HTR-8/SVneo (cell line): ENCODE data around the gene TNN.
"Not testable (repeated sequence)": the region's sequence is repeated elsewhere in the genome, so short reads cannot be mapped to it uniquely, and the experiment has no call there.

Experiments used
- DNase-seq: peaks from one replicate; pipeline ENCODE4 v3.0.0; 2011; ENCODE audit warnings: low spot score, mixed read lengths; ENCODE audit not compliant: insufficient read length
- FAIRE-seq: peaks from 2 replicates; lab custom pipeline; 2011; peaks lifted over from hg19 to GRCh38; lab: Jason Lieb, UNC

Gene TNN

GRCh38 chr1:175067362-175068106 is at the start of gene TNN:
TNN (plus strand) TSS chr1:175067833; CDS start chr1:175077419, 9,586 bp downstream.
- DNase-seq (no peak), FAIRE-seq (no peak)

GRCh38 chr1:175019524-175019923 is 48.1 kb upstream of the TNN start:
- no peak for FAIRE-seq
- no peak for DNase-seq

- FAIRE-seq (peak; percentile 91), DNase-seq (peak; percentile 90)
Observed at GRCh38 chr1:175023043-175023921, 44.4 kb upstream of the TNN start, which contains the start of gene MRPS14. MRPS14 (minus strand) TSS chr1:175023425; CDS start chr1:175023408, 17 bp downstream.

- not testable (repeated sequence) for DNase-seq, FAIRE-seq
Observed at GRCh38 chr1:175023922-175024242, 43.8 kb upstream of the TNN start.

GRCh38 chr1:175024773-175025172 is 42.9 kb upstream of the TNN start:
- FAIRE-seq (no peak), DNase-seq (no peak)

- DNase-seq (no peak), FAIRE-seq (no peak)
Observed at GRCh38 chr1:175033953-175034352, 33.7 kb upstream of the TNN start.

- DNase-seq = no peak
- FAIRE-seq = no peak
Observed at GRCh38 chr1:175034775-175035174, 32.9 kb upstream of the TNN start.

GRCh38 chr1:175035865-175036264 is 31.8 kb upstream of the TNN start:
- FAIRE-seq (no peak), DNase-seq (no peak)

- FAIRE-seq (no peak), DNase-seq (no peak)
Observed at GRCh38 chr1:175036476-175036875, 31.2 kb upstream of the TNN start.

- FAIRE-seq = no peak
Observed at GRCh38 chr1:175037416-175037815, 30.2 kb upstream of the TNN start.

GRCh38 chr1:175040324-175040879 is 27.2 kb upstream of the TNN start:
- FAIRE-seq (no peak), DNase-seq (no peak)

More at GRCh38 chr1:175037416-175037815, 30.2 kb upstream of the TNN start:
- DNase-seq = no peak

- DNase-seq (no peak), FAIRE-seq (no peak)
Observed at GRCh38 chr1:175042650-175043049, 25.0 kb upstream of the TNN start.

GRCh38 chr1:175043824-175044223 is 23.8 kb upstream of the TNN start:
- no peak for DNase-seq
- FAIRE-seq = no peak

- FAIRE-seq, DNase-seq: not testable (repeated sequence)
Observed at GRCh38 chr1:175044591-175044990, 23.0 kb upstream of the TNN start.

- DNase-seq (no peak), FAIRE-seq (no peak)
Observed at GRCh38 chr1:175045097-175045496, 22.5 kb upstream of the TNN start.

GRCh38 chr1:175045519-175045918 is 22.1 kb upstream of the TNN start:
- DNase-seq (no peak), FAIRE-seq (no peak)

- DNase-seq (no peak), FAIRE-seq (no peak)
Observed at GRCh38 chr1:175050992-175051391, 16.6 kb upstream of the TNN start.

GRCh38 chr1:175054736-175055135 is 12.9 kb upstream of the TNN start:
- FAIRE-seq = no peak
- DNase-seq = no peak

GRCh38 chr1:175062339-175062738 is 5.3 kb upstream of the TNN start:
- no peak for FAIRE-seq

GRCh38 chr1:175062858-175063257 is 4.8 kb upstream of the TNN start:
- DNase-seq = no peak
- no peak for FAIRE-seq

More at GRCh38 chr1:175062339-175062738, 5.3 kb upstream of the TNN start:
- no peak for DNase-seq

- FAIRE-seq (no peak), DNase-seq (no peak)
Observed at GRCh38 chr1:175070818-175071217, 3.2 kb downstream of the TNN start.
